WTC11 (cell line): ENCODE data around the gene B4GALNT1. TPM values are rescaled to one million over a fixed set of nuclear protein-coding genes. Genes with fewer than 3 reads are reported as not detected.

ENCODE experiments used
- ATAC-seq: fragments of 200-7000 bp; cut with Tn5 transposase; 2 replicates; pipeline ENCODE4 v1.10.0; 2021; ENCODE audit warnings: mild to moderate bottlenecking, moderate library complexity
- CTCF ChIA-PET: fragments of 300-600 bp; sonication (Branson Sonifier 250); formaldehyde crosslinking; loops from one replicate; lab custom pipeline; 2021; ENCODE audit warnings: antibody characterized with exemption; lab: Charles Lee
- POLR2A ChIA-PET: fragments of 350-600 bp; sonication (Branson Sonifier 250); formaldehyde crosslinking; loops from one replicate; lab custom pipeline; 2021; ENCODE audit warnings: antibody characterized with exemption; lab: Charles Lee
- DNase-seq: peaks from one replicate; pipeline ENCODE4 v3.0.0; 2021; ENCODE audit warnings: low spot score
- H3K27ac Mint-ChIP-seq: 2 replicates; pipeline ENCODE4 v1.8.0; 2021; ENCODE audit warnings: mixed read lengths
- H3K27me3 Mint-ChIP-seq: 2 replicates; pipeline ENCODE4 v1.8.0; 2021; ENCODE audit warnings: low read depth, mild to moderate bottlenecking, moderate library complexity, mixed read lengths
- H3K36me3 Mint-ChIP-seq: 2 replicates; pipeline ENCODE4 v1.8.0; 2021; ENCODE audit warnings: mixed read lengths
- H3K4me1 Mint-ChIP-seq: 2 replicates; pipeline ENCODE4 v1.8.0; 2022; ENCODE audit warnings: mixed read lengths
- H3K4me3 Mint-ChIP-seq: 2 replicates; pipeline ENCODE4 v1.8.0; 2021; ENCODE audit warnings: mild to moderate bottlenecking, moderate library complexity, mixed read lengths
- H3K9me3 Mint-ChIP-seq: 2 replicates; pipeline ENCODE4 v1.8.0; 2021; ENCODE audit warnings: mixed read lengths
- AFF4 ChIP-seq: sonication (generic); formaldehyde crosslinking; IDR thresholded peaks from 2 replicates; pipeline ENCODE4 v1.8.1; 2023; ENCODE audit warnings: mild to moderate bottlenecking, missing genetic modification reagents, borderline replicate concordance
- E2F1 ChIP-seq: sonication (generic); formaldehyde crosslinking; IDR thresholded peaks from 2 replicates; pipeline ENCODE4 v1.8.0; 2022; ENCODE audit warnings: mild to moderate bottlenecking, missing genetic modification reagents
- ELF4 ChIP-seq: sonication (generic); formaldehyde crosslinking; IDR thresholded peaks from 2 replicates; pipeline ENCODE4 v1.8.1; 2022; ENCODE audit warnings: low read depth, mild to moderate bottlenecking, moderate library complexity, missing genetic modification reagents
- FOXP4 ChIP-seq: sonication (generic); formaldehyde crosslinking; IDR thresholded peaks from 2 replicates; pipeline ENCODE4 v1.8.0; 2022; ENCODE audit warnings: mild to moderate bottlenecking, missing genetic modification reagents
- HMGXB4 ChIP-seq: sonication (generic); formaldehyde crosslinking; IDR thresholded peaks from 2 replicates; pipeline ENCODE4 v1.8.1; 2023; ENCODE audit warnings: mild to moderate bottlenecking, moderate library complexity, missing genetic modification reagents
- PRDM15 ChIP-seq: sonication (generic); formaldehyde crosslinking; IDR thresholded peaks from 2 replicates; pipeline ENCODE4 v1.8.0; 2022; ENCODE audit warnings: missing genetic modification reagents
- PREB ChIP-seq: sonication (generic); formaldehyde crosslinking; IDR thresholded peaks from 2 replicates; pipeline ENCODE4 v1.8.1; 2022; ENCODE audit warnings: mild to moderate bottlenecking, missing genetic modification reagents, moderate library complexity, borderline replicate concordance
- PRRX2 ChIP-seq: fragments of 250-450 bp; sonication (Bioruptor Pico); IDR thresholded peaks from 2 replicates; pipeline ENCODE4 v1.8.0; 2021; ENCODE audit warnings: mild to moderate bottlenecking
- TEAD4 ChIP-seq: sonication (generic); formaldehyde crosslinking; IDR thresholded peaks from 2 replicates; pipeline ENCODE4 v1.8.0; 2022; ENCODE audit warnings: mild to moderate bottlenecking, missing genetic modification reagents
- ZBTB21 ChIP-seq: sonication (generic); formaldehyde crosslinking; IDR thresholded peaks from 2 replicates; pipeline ENCODE4 v1.8.1; 2023; ENCODE audit warnings: mild to moderate bottlenecking, missing genetic modification reagents, borderline replicate concordance
- ZNF138 ChIP-seq: sonication (generic); formaldehyde crosslinking; conservative IDR thresholded peaks from 2 replicates; pipeline ENCODE4 v1.8.1; 2022; ENCODE audit warnings: mild to moderate bottlenecking, moderate library complexity, missing genetic modification reagents
- ZNF219 ChIP-seq: sonication (generic); formaldehyde crosslinking; IDR thresholded peaks from 2 replicates; pipeline ENCODE4 v1.8.0; 2023; ENCODE audit warnings: missing genetic modification reagents, mild to moderate bottlenecking, borderline replicate concordance
- ZNF263 ChIP-seq: sonication (generic); formaldehyde crosslinking; IDR thresholded peaks from 2 replicates; pipeline ENCODE4 v1.8.1; 2022; ENCODE audit warnings: low read depth, mild to moderate bottlenecking, moderate library complexity, missing genetic modification reagents
- ZNF423 ChIP-seq: fragments of 250-450 bp; sonication (Bioruptor Pico); IDR thresholded peaks from 2 replicates; pipeline ENCODE4 v2.1.2; 2022; ENCODE audit warnings: mild to moderate bottlenecking, moderate library complexity
- ZNF532 ChIP-seq: fragments of 250-450 bp; sonication (Bioruptor Pico); IDR thresholded peaks from 2 replicates; pipeline ENCODE4 v1.9.0; 2021; ENCODE audit warnings: mild to moderate bottlenecking, borderline replicate concordance
- total RNA-seq: library from RNA; stranded (reverse); gene quantifications from 3 replicates; pipeline ENCODE4 v1.2.3, GENCODE V29; 2021

The B4GALNT1 gene
- total RNA-seq, 1 experiment from 2014 or later: 1.2 TPM

- no peak for TF ChIP-seq HMGXB4
- no peak for TF ChIP-seq ZNF532 (CRISPR knock-in tag)
- TF ChIP-seq FOXP4 (CRISPR knock-in tag): 0 out of 2 replicates have a peak, but pooled peaks have one; percentile 47
- TF ChIP-seq PREB (CRISPR knock-in tag): no peak
- no peak for TF ChIP-seq ELF4 (CRISPR knock-in tag)
- TF ChIP-seq AFF4 (CRISPR knock-in tag): no peak
- no peak for TF ChIP-seq ZNF219 (CRISPR knock-in tag)
- TF ChIP-seq ZNF263 (CRISPR knock-in tag): no peak
Measured at GRCh38 chr12:57604454-57604991, 28.5 kb downstream of the B4GALNT1 start, which contains the start of gene DTX3 (continued).

- peaks cover 26% of the 10 kb centered on the region for H3K4me1 Mint-ChIP-seq
- CTCF ChIA-PET: interaction anchor here (0.7 to 1.7 kb wide), 10 partner anchors 13 to 145 kb away, joined by 3 to 16 read pairs (median 5); partner anchors contain the start of genes B4GALNT1, DDIT3, GLI1 and PIP4K2C
- H3K4me3 Mint-ChIP-seq: peak overlapping the region; percentile 85
- peak overlapping the region; percentile 93 for H3K27ac Mint-ChIP-seq
- POLR2A ChIA-PET: interaction anchor here (0.5 to 1.4 kb wide), 6 partner anchors 11 to 162 kb away, joined by 3 to 7 read pairs (median 3); partner anchors contain the start of genes B4GALNT1 and OS9
- peak; percentile 50 for ATAC-seq
- no peaks in the 10 kb centered on the region for H3K9me3 Mint-ChIP-seq
- no peaks in the 10 kb centered on the region for H3K27me3 Mint-ChIP-seq
- peaks cover 23% of the 10 kb centered on the region for H3K36me3 Mint-ChIP-seq
- DNase-seq: no peak
- TF ChIP-seq PRDM15 (CRISPR knock-in tag) (peak; percentile 96), ZNF138 (CRISPR knock-in tag) (no peak), ZNF423 (CRISPR knock-in tag) (no peak), TEAD4 (CRISPR knock-in tag) (no peak), PRRX2 (no peak), E2F1 (CRISPR knock-in tag) (no peak), ZBTB21 (CRISPR knock-in tag) (no peak)
Measured at GRCh38 chr12:57603815-57604453, 29.1 kb downstream of the B4GALNT1 start.
